Cardiac septum (tissue), 1 donor: ENCODE results near the gene MRTFB. TPM values are rescaled to one million over a fixed set of nuclear protein-coding genes. Genes with fewer than 3 reads are reported as not detected.

Source experiments
- DNase-seq: peaks from one replicate; pipeline ENCODE4 v3.0.0-alpha.2; 2020; ENCODE audit warnings: low spot score
- intact Hi-C: fragments of 100-400 bp; cut with DNase I; formaldehyde crosslinking; loops from one replicate; pipeline ENCODE4 v1.14.0; 2022
- total RNA-seq: library from RNA; stranded (reverse); fragmentation: NEBNext Ultra II Directional; extraction: Animal tissue kit (Norgen Biotek cat#: 25700); gene quantifications from one replicate; pipeline ENCODE4 v1.2.1, GENCODE V29; 2021
- donor health status: DM: no; HTN: no; CAD: no.

The MRTFB gene
- total RNA-seq, 1 donor from 2014 or later, result 25.7 TPM

DNA sequence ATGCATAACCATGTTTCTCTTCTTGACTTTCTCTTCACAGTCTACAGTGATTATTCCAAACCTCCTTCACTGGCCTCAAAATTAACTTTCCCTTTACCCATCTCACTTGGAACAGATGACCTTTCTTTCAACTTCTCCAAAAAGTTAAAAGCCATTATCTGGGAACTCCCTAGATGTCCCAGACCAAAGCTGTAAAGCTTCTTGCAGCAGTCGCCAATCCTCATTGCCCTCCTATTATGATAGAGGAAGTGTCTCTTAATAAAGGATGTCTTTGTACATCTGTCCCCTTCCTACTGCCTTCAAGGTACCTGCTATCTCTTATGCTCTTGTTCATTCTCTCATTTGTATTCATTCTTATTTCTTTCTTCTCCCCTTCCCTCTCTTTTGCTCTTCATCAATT, 127.5 kb downstream of the MRTFB start:
- DNase-seq, result no peak

DNA sequence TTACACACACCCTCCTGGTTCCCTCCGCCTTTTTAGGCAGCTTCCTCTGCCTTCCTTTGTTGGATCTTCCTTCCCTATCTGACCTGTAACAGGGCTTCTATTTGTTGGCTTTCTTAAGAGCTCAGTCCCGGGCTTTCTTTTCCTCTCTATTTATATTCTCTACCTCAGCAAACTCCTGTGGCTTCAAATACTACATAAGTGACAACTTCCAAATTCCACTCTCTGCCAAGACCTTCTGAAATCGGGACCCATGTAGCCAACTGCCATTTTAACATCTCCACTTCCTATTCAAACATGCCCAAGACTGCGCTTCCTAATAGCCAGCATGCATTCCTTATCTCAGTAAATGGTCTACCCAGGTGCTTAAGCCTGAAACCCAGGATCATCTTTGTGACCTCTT, 128.1 kb downstream of the MRTFB start:
- intact Hi-C loops, result no loop called here
- no peak for DNase-seq

More for the DNA sequence above, 127.5 kb downstream of the MRTFB start:
- intact Hi-C loops, result no loop called here

DNA sequence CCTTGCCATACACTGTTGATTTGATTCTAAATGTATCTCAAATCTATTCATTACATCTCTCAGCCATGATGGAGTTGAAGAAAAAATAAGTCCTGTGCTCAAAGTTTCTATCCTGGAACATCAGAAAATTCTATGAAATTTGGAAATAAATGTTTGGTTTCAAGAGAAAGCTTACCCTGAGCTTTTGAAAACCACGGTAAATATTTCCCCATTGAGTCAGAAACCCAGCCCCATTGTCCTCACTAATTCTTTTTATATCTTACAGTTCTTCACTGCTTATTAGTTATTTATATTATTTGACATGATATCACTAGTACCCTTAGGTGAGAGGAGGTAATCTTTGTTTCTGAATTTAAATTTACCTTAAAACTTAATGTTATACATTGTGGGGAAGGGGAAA, 128.5 kb downstream of the MRTFB start:
- intact Hi-C loops, result no loop called here
- no peak for DNase-seq

DNA sequence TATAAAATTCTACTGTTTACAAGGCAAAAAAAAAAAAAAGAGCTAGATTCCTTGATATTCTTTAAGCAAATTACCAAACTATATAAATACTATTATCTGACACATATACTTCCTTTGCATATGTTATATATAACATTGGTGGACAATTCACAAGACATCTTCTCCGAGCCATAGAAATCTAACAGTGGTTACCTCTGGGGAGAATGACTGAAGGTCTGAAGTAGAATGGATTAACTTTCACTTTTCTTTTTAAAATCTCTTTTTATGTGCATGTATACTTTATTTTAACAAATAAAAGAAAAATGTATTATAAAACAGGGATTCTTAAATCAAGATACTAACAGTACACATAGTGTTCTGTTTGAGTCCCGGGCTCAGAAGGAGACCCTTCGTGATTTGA, 131.0 kb downstream of the MRTFB start:
- intact Hi-C loops, result no loop called here

DNA sequence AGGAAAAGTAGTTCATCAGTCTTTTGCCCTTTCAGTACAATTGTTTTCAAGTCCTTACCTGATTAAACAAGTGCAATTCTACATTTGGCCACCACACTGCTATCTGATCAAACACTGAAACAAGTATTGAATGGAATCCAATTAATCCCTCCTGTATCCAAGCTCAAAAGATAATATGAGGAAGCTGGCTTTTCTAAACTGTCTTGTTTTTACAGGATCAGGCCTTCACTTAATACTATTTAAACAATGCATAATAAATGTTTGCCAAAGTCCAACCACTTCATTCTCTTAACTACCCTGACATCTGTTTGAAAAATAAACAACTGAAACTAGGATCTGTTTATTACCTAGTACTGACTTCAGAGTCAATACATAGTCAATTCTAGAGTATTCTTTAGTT, 131.6 kb downstream of the MRTFB start:
- intact Hi-C loops, result no loop called here
- DNase-seq, result no peak

More for the DNA sequence above, 131.0 kb downstream of the MRTFB start:
- no peak for DNase-seq

DNA sequence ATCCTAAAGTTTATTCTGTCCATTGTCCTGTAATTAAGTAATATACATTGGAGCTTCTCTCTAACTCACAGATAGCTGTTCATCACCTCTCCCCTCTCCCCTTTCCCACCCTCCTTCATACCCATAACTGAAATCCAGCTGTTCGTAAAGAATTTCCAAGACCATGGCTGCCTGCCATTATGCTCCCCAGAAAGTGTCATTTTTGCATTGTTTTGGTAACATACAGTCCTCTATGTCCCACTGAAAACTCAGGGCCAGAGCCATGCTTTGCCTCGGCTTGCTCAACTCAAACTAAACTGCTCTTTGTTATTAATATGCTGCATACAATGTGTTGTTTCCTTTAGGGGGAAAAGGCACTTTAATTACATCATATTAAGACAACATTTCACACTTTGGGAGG, 132.0 kb downstream of the MRTFB start:
- DNase-seq, result no peak
- intact Hi-C loops, result no loop called here

DNA sequence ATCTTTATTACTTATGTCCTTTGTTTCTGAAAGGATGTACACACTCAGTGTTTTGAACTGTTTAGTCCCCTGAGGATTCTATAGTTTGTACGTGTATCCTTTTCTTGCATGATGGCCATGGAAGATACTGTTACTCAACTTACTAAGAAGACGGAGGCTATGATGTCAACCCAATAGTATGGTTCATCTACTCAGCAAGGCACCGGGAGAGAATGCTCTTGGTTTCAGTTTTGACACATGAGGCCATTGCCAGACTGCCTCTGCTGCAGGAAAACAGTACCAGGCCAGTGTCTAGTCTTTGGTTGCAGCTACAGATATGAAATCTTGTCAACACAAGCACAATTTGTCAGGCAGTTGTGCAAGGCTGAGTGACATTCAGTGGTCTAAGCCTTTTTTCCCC, 134.5 kb downstream of the MRTFB start:
- intact Hi-C loops, result no loop called here
- no peak for DNase-seq

DNA sequence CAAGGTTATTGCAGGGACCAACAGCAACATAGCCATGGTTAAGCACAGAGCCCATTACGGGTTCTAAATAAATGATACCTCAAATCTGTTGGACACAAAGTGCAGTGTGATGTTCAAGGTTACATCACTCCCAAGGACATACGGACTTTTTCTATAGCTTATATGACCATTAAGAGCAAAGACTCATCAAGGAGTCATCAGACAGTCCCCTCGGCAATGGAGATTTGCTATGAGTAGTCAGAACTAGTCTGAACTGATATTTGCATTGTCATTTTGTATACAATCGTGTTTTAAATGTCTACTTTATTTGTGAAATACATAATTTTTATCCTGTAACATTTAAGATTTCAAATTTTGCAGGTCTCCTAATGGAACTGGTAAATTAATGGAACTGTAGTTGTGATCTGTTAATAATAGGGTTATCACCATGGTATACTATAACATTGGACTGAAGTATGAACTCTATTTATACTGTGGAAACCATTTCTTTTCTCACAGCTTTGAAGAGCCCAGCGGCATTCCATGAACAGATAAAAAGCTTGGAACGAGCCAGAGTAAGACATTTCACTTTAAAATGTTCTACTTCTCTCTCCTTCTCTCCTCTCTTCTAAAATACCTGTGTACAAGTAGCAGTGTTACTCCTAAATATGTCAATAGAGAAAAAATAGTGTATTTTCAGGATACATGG, 140.9 kb downstream of the MRTFB start:
- intact Hi-C loops, result no loop called here
- DNase-seq, result no peak

DNA sequence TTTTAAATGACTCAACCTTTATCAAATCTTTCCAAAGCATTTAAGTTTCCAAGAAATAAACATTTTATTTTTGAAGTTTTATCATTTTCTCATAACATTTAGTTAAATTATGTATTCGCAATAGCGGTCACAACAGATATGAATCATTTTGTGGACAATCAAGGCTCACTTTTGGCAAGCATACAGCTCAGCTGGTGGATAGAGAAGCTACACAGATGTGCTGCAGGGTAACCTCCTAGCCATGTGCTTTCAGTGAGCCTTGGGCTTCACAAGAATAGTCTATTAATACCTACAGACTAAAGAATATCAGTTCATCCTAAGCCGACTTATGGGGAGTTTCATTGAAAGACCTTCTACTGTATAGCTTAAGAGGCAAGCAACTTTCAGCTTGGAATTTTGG, 144.8 kb downstream of the MRTFB start:
- DNase-seq, result no peak
- intact Hi-C loops, result no loop called here

DNA sequence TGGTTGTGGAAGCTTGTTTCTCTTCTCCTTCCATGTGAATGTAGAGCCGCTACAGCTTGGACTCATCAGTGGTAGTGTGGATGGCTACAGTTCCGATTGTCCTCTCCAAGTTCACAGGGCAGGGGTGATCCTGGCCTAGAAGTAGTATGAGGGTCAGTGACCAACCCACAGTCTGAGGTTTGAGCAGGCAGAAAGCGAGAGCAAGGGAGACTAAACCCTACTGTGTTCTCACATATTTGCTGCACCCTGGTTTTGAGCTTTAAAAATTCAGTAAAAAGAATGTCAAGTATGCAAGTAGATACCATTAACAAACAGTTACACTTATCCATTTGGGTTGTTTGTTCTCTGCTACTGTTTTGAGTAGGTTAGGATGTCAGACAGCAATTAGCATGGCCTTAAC, 148.9 kb downstream of the MRTFB start:
- no peak for DNase-seq
- intact Hi-C loops, result no loop called here

DNA sequence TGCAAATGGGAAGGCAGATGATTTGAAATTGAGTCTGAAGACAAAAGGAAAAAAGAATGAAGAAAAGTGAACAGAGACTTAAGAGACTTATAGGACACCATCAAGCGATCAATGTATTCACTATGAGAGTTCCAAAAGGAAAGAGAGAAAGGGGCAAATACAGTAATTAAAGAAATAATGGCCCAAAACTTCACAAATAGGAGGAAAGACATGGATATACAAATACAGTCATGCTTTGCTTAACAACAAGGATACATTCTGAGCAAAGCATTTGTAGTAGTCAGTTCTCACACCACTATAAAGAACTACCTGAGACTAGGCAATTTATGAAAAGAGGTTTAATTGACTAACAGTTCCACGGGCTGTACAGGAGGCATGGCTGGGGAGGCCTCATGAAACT, 152.5 kb downstream of the MRTFB start:
- intact Hi-C loops, result no loop called here
- DNase-seq, result no peak

DNA sequence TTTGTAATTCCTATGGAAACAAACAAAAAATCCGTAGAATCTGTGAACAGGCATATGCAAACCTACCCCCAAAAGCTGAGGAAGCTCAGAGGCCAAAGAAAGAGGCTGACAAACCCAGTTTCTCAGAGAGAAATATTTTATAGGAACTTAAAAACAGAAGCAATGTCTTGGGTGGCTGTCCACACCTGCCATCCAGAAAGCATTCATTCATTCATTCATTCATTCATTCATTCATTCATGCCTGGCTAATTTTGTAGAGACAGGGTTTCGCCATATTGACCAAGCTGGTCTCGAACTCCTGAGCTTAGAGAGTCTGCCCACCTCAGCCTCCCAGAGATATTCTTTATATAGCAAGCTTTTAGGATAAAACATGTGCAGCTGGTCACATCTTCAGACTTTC, 154.3 kb downstream of the MRTFB start:
- intact Hi-C loops, result no loop called here
- no peak for DNase-seq

DNA sequence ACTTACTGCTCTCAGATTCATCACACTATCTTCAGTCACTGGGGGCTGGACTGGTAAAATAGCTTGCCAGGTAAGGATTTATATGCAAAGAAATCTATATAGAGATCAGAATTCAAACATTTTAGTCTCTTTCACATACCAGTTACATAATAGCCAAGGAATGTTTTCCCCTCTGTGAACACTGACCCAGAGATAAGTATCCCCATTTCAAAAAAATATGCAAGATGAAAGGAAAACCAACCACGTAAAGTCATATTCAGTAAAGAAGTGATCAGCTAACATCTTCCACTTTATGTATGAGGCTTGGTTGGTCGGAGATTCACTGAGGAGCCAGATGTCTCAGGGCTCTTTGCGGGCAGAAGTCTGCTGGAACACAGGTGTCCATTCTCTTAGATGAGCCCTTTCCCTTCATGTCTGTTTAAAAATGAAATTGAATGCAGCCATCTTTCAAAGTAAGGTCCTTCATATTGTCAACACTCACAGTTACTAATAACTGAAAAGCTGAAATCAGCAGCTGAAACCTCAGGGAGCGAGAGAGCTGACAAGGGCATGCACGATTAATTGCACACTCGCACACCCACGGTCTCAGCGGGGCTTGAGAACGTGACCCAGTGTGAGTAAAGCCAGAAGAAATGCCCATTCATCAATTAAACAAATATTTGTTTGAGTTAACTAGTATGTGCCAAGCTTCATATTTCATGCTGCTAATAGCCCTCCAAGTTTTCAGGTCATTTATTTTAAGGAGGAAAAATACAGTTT, 161.2 kb downstream of the MRTFB start:
- no peak for DNase-seq
- intact Hi-C loops, result no loop called here

DNA sequence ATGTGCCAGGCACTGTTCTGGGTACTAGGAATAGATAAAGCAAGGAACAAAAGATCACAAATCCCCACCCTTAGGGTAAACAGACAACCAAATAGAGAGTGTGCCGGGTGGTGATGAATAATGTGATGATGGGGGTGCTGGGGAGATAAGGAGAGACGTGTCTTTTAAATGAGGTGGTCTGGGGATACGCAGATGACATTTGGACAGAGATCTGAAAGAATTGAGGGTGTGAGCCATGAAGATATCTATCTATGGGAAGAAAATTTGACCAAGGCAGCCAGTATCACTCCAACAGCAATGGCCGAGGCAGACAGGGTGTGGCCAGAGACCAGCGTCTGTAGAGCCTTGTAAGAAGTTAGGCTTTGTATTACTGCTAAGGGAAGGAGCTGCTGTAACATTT, 165.3 kb downstream of the MRTFB start:
- intact Hi-C loops, result no loop called here
- DNase-seq, result no peak

DNA sequence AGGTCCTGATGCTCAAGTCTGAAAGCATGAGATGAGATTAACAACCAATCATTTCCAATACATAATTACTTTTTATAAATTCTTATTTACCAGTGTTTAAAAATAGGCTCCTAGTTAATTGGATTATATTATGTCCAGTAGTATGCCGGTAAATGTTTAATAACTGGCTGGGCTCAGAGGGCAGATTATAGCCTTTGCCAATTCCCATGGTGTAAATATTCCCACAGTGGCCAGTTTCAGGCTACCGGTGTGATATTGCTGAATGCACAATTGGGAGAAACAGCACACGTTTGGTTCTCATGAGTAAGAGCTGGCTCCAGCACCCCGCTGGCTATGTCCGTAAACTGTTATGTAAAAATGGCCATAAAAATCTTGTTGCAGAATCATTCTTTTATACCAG, 167.6 kb downstream of the MRTFB start:
- intact Hi-C loops, result no loop called here
- DNase-seq, result no peak

DNA sequence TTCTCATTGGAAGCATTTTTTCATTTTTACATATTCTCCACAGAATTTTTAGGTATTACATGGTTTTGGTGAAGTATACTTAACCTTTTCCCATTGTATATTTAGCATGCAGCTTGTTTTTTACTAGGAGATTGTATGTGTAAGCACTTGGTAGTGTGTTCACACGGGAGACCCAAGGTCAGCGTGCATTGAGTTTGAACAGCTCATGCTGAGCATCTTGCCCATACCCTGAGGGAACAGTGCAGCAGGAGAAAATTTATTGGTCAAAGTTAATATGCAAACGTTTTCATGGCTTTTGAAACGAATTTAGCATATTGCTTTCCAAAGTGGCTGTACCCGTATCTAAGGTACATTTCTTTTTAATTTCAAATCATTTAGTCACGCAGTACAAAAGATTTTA, 168.7 kb downstream of the MRTFB start:
- intact Hi-C loops, result no loop called here
- DNase-seq, result no peak

DNA sequence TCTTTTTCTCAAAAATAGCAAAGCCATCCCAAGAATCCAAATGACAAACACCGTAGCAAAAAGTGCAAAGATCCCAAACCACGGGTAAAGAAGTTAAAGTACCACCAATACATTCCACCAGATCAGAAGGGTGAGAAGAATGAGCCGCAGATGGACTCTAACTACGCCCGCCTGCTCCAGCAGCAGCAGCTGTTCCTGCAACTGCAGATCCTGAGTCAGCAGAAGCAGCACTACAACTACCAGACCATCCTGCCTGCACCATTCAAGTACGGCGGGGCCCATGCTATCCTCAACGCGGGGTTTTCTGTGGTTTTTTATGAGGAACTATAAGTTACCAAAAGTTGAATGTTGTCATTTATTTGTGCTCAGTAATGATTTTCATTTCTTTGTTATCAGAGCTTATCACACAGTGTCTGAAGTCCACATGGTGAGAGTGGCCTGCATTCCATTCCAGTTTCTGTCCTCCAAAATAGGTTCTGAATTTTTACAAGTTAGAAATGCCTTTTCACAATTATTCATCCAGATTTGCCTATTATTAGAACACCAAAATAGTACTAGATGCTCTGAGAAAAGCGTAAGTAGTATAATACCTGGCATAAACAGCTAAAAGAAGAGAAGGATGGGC, 169.2 kb downstream of the MRTFB start:
- DNase-seq, result no peak
- intact Hi-C loops, result no loop called here

DNA sequence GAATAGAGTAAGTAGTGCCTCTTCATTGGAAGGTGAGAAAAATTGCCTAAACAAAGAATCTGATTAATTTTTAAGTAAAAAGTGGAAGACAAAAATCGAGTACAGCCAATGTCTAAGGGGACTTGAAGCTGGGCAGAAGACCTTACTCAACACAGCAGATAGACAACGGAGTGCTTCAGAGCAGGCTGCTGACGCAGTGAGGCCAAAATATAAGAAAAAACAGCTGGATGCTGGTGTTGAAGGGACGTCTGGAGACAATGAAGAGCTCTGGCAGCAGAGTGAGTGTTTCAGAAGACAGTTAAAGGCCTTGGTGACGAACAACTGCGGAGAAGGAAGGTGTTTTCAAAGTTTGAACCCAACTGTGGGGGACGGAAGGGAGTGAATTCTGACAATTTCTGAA, 169.8 kb downstream of the MRTFB start:
- no peak for DNase-seq
- intact Hi-C loops, result no loop called here

DNA sequence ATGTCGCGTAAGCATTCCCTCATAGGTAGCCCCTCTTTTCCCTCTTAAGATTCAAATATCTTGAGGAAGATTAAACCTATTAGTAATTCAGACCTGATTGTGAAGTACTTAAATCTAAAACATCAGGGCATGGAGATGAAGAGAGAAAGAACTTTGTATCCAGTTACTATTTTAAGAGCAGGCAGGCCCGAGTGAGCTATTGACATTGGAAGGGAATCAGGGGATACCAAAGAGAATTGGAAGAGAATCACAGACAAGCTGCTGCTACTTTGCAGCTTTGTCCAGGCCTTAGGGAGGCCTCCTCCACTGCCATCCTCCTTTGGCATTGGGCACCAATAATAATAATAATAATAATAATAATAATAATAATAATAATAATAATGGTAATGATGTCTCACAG, 170.5 kb downstream of the MRTFB start:
- intact Hi-C loops, result no loop called here

DNA sequence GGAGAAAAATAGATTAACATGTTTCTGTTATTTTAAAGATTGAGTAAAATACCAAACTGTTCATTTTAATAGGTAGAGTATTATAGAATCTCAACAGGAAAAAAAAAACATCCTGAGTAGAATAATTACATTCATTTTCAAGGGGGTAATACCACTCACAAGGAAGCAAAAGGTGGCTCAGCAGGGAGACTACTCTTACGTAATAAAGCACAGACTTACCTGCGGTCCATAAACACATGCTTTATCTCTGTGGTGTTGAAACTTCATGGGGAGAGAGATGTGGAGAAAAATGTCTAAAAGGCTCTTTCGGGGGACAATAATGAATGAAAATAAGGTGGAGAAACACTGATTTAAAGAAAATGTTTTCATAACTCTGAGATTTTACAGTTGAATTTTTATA, 171.7 kb downstream of the MRTFB start:
- intact Hi-C loops, result no loop called here
- DNase-seq, result no peak

More for the DNA sequence above, 170.5 kb downstream of the MRTFB start:
- no peak for DNase-seq
